Left lung (tissue), 10 donors: ENCODE results near the gene FAM222A. TPM values are rescaled to one million over a fixed set of nuclear protein-coding genes. Genes with fewer than 3 reads are reported as not detected.
A peak's percentile ranks its signal among the peaks of the same experiment; 100 is the strongest.

Experiments used
- ATAC-seq: fragments of 200-7000 bp; cut with Tn5 transposase; one replicate; pipeline ENCODE4 v1.9.1; 2020; ENCODE audit warnings: moderate library complexity
- DNase-seq, 4 donors: peaks; one replicate each; pipeline ENCODE4 v3.0.0-alpha.2; 2013 to 2020
- H3K27ac ChIP-seq, 2 donors: fragments of 200-600 bp; sonication (generic) in 1 of 2; one replicate each; pipeline versions ENCODE4 v1.5.0 to v1.8.0; 2020 to 2021
- H3K27me3 ChIP-seq, 2 donors: fragments of 200-600 bp; sonication (generic) in 1 of 2; one replicate each; pipeline versions ENCODE4 v1.5.0 to v1.8.0; 2020 to 2021
- H3K36me3 ChIP-seq, 2 donors: fragments of 200-600 bp; sonication (generic) in 1 of 2; one replicate each; pipeline versions ENCODE4 v1.5.0 to v1.8.0; 2020 to 2021
- H3K4me1 ChIP-seq, 2 donors: fragments of 200-600 bp; one replicate each; pipeline ENCODE4 v1.8.0; 2021
- H3K4me3 ChIP-seq, 2 donors: fragments of 200-600 bp; sonication (generic) in 1 of 2; one replicate each; pipeline versions ENCODE4 v1.5.0 to v1.8.0; 2020 to 2021; ENCODE audit warnings: mild to moderate bottlenecking in 1 of 2
- H3K9me3 ChIP-seq, 2 donors: fragments of 200-600 bp; sonication (generic) in 1 of 2; one replicate each; pipeline versions ENCODE4 v1.5.0 to v1.8.0; 2020 to 2021
- intact Hi-C, 2 donors: fragments of 100-400 bp; cut with DNase I; formaldehyde crosslinking; loops; one replicate each; pipeline versions ENCODE4 v1.11.2 to v1.14.2; 2022
- polyA plus RNA-seq, 6 donors: library from polyadenylated mRNA; unstranded; fragments of 120-200 nt; gene quantifications; one replicate each; pipeline ENCODE4 v1.2.1, GENCODE V29; 2013; ENCODE audit not compliant: insufficient read length in 6 of 6
- total RNA-seq, 2 donors: library from RNA; stranded (reverse); fragmentation: NEBNext Ultra II Directional; extraction: Animal tissue kit (Norgen Biotek cat#: 25700); gene quantifications; one replicate each; pipeline ENCODE4 v1.2.1, GENCODE V29; 2021
- TF ChIP-seq, protein P1 (sequence below), 2 donors: fragments of 200-600 bp; sonication (generic) in 1 of 2; IDR thresholded peaks; one replicate each; pipeline versions ENCODE4 v1.5.0 to v1.8.0; 2021; ENCODE audit warnings: antibody characterized with exemption in 2 of 2
- donor health status: DM: no; HTN: yes; CAD: no.
- donor health status: DM: no; HTN: no; CAD: no.

The FAM222A gene
- total and polyA plus RNA-seq, 8 donors, result 1.8 to 4.0 (median 2.6) TPM

DNA sequence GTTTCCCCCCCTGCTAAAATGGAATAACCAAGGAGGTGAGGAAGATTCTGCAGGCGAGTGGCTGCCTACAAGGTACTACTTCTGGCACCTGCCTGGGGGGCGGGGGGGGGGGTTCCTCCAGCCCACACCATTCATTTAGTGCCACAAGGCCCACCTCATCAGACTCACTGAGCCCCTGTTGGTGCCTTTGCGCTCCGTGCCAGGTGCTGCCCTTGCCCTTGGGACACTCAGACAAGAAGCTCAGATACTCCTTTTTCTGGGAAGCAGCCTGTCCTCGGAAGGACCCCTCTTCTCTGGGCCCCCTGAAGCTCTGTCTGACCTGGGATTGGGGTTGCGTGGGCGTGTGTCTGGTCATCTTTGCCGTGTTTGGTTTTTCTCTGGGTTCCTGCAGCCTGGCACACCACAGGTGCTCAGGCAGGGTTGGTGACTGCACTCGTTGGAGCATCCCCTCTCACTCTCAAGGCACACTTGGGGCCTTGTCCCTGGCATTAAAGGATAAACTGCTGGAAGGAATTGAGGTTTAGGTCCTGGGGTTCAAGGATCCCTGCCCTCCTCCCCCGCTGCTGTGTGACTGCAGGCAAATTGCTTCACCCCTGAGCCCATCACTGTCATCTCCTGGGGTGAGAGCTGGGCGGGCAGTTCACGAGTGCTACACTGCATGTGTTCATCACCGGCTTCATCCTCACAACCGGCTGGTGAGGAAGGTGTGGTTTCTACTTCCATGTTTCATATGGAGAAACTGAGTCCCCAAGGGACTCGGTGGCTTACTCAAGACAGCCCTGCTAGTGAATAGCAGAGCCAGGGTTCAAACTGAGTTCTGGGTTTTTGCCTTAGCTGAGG, 16.9 kb downstream of the FAM222A start:
- TF ChIP-seq, protein P1, sequence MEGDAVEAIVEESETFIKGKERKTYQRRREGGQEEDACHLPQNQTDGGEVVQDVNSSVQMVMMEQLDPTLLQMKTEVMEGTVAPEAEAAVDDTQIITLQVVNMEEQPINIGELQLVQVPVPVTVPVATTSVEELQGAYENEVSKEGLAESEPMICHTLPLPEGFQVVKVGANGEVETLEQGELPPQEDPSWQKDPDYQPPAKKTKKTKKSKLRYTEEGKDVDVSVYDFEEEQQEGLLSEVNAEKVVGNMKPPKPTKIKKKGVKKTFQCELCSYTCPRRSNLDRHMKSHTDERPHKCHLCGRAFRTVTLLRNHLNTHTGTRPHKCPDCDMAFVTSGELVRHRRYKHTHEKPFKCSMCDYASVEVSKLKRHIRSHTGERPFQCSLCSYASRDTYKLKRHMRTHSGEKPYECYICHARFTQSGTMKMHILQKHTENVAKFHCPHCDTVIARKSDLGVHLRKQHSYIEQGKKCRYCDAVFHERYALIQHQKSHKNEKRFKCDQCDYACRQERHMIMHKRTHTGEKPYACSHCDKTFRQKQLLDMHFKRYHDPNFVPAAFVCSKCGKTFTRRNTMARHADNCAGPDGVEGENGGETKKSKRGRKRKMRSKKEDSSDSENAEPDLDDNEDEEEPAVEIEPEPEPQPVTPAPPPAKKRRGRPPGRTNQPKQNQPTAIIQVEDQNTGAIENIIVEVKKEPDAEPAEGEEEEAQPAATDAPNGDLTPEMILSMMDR (IDR thresholded peaks at IDR 0.05), result no peak
- Histone ChIP-seq H3K27me3 (peaks cover 0 to 19% of the 10 kb centered on the region in 2 donors), H3K4me3 (no peak overlapping the region), H3K27ac (no peak overlapping the region), H3K4me1 (no peaks in the 10 kb centered on the region), H3K9me3 (no peaks in the 10 kb centered on the region), H3K36me3 (no peaks in the 10 kb centered on the region)
- no peak for ATAC-seq
- peak in 2 of 4 donors; percentile 10 to 36 for DNase-seq
- intact Hi-C loops, result no loop called here

DNA sequence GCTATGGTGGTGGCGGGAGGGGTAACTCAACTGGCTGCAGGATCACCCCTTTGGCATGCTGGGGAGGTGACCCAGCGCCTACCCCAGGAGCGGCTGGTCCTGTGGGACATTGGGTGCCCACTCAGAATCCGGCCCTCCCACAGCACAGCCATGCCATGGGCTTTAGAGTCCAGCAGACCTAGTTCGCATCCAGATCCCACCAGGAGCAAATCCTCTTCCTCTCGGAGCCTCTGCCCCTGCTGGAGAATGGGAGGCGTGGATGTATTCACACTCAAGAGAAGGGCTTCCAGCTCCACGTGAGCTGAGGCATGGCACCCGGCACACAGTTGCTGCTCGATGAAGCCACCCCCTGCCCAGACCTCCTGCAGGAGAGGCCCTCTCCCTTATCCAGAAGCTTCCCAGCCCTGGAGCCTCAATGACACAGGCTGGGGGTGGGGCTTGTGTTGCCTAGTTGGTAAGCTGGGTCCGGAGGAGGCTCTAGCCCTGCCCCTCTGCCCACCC, 17.7 kb downstream of the FAM222A start:
- intact Hi-C loops, result no loop called here
- no peak overlapping the region for H3K27ac ChIP-seq
- H3K9me3 ChIP-seq, result no peaks in the 10 kb centered on the region

DNA sequence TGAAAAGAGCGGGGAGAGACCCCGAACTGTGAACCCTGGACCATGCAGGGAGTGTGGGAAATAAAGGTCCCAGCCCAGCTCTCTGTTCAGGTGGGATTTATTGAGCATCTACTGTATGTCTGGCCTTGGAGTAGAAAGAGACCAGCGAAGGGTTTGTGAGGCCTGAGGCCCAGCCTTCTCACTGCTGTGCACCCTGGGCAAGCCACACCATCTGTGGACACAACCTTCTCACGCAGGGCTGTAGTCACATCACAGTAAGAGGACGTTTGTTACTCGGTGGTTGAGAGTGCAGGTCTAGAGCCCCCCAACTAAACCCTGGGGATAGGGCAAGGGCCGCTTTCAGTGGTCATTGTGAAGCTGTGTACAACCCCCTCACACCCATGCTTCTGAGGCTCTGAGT, 18.2 kb downstream of the FAM222A start:
- H3K36me3 ChIP-seq, result no peaks in the 10 kb centered on the region
- TF ChIP-seq, protein P1 (IDR thresholded peaks at IDR 0.05), result no peak
- no peak overlapping the region for H3K27ac ChIP-seq
- no peaks in the 10 kb centered on the region for H3K4me1 ChIP-seq
- no peaks in the 10 kb centered on the region for H3K9me3 ChIP-seq
- ATAC-seq (no peak), DNase-seq (peak in 1 of 4 donors; percentile 10)
- H3K27me3 ChIP-seq, result peaks cover 0 to 32% of the 10 kb centered on the region in 2 donors
- intact Hi-C loops, result no loop called here
- H3K4me3 ChIP-seq, result no peak overlapping the region

More for the DNA sequence above, 17.7 kb downstream of the FAM222A start:
- TF ChIP-seq, protein P1 (IDR thresholded peaks at IDR 0.05), result no peak
- no peak for ATAC-seq
- no peaks in the 10 kb centered on the region for H3K4me1 ChIP-seq
- DNase-seq, result peak in 2 of 4 donors; percentile 13 to 59
- no peaks in the 10 kb centered on the region for H3K36me3 ChIP-seq
- no peak overlapping the region for H3K4me3 ChIP-seq
- H3K27me3 ChIP-seq, result peaks cover 0 to 26% of the 10 kb centered on the region in 2 donors

DNA sequence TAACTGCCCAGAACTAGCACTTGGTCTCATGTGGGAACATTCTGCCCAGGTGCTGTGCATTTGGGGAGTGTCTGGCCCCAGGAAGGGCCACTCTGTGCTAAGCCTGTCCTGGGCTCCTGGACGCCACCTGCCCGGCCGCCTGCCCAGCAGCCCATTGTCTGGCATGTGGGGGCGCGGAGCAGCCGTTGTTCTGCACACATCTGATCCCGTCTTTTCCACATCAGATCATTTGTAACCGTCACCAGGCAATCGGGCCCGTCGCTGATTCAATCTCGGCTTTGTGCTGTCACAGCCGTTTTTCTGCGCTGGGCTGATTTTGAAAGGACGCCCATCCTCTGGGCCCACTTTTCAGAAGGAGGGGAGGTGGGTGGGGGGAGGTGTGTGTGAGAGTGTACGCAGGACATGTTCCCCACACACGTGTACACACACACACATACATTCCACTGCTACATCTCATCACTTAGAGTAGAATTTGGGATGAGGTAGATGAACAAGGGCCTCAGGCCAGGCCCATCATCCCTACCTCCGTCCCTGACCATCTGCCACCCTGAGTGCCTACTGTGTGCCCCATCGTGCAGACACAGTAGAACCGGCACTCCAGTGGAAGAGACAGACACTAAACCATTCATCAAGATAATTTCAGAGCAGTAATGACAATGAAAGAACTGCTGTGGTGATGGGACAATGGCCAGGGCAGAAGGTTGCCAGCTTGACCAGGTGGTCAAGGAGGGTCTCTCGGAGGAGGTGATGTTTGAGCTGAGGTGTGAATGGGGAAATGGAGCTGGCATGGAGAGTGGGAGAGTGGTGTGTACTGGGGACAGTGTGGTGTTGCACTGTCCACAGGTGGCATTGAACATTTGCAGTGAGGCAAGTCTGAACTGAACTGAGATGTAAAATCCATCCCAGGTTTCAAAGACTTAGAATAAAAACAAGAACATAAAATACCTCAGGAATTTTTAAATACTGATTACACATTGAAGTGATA, 19.0 kb downstream of the FAM222A start:
- peak in 1 of 4 donors; percentile 62 for DNase-seq
- no peaks in the 10 kb centered on the region for H3K36me3 ChIP-seq
- no peak for ATAC-seq
- H3K9me3 ChIP-seq, result no peaks in the 10 kb centered on the region
- TF ChIP-seq, protein P1 (IDR thresholded peaks at IDR 0.05), result no peak
- no peak overlapping the region for H3K4me3 ChIP-seq
- intact Hi-C loops, result no loop called here
- H3K27ac ChIP-seq, result no peak overlapping the region
- H3K27me3 ChIP-seq, result peaks cover 0 to 36% of the 10 kb centered on the region in 2 donors
- H3K4me1 ChIP-seq, result no peaks in the 10 kb centered on the region
